Osteoblast (primary cell): Measurements from ENCODE around the gene TTYH3. TPM values are rescaled to one million over a fixed set of nuclear protein-coding genes. Genes with fewer than 3 reads are reported as not detected.

Source experiments
- DNase-seq: peaks from one replicate; pipeline ENCODE4 v3.0.0; 2011; ENCODE audit warnings: low spot score, mixed read lengths; ENCODE audit not compliant: insufficient read length; ENCODE audit errors: missing footprints
- H2AFZ ChIP-seq: 2 replicates; pipeline ENCODE4 v1.6.0; 2011; ENCODE audit warnings: mild to moderate bottlenecking, low read length
- H3K27ac ChIP-seq: 2 replicates; pipeline ENCODE4 v1.5.1; 2011; ENCODE audit warnings: mild to moderate bottlenecking, low read depth, low read length, moderate library complexity
- H3K27me3 ChIP-seq: 2 replicates; pipeline ENCODE4 v1.6.0; 2012; ENCODE audit warnings: mild to moderate bottlenecking, control low read depth, inconsistent platforms, low read length, moderate library complexity; ENCODE audit not compliant: insufficient read depth
- H3K36me3 ChIP-seq: 2 replicates; pipeline ENCODE4 v1.5.1; 2011; ENCODE audit warnings: mild to moderate bottlenecking, low read length, control low read depth, moderate library complexity; ENCODE audit not compliant: insufficient read depth
- H3K4me1 ChIP-seq: 2 replicates; pipeline ENCODE4 v1.5.1; 2011; ENCODE audit warnings: mild to moderate bottlenecking, low read length, control low read depth, moderate library complexity; ENCODE audit not compliant: insufficient read depth
- H3K4me2 ChIP-seq: 2 replicates; pipeline ENCODE4 v1.6.0; 2011; ENCODE audit warnings: mild to moderate bottlenecking, low read length; ENCODE audit not compliant: insufficient read depth
- H3K4me3 ChIP-seq: fragments of 200-600 bp; sonication (generic); 3 replicates; pipeline ENCODE4 v1.5.1; 2012; ENCODE audit warnings: mild to moderate bottlenecking, low read length, inconsistent platforms; ENCODE audit not compliant: insufficient read depth
- H3K79me2 ChIP-seq: 2 replicates; pipeline ENCODE4 v1.6.0; 2012; ENCODE audit warnings: mild to moderate bottlenecking, low read length, control low read depth, inconsistent platforms; ENCODE audit not compliant: insufficient read depth
- H3K9me3 ChIP-seq: 2 replicates; pipeline ENCODE4 v1.5.1; 2011; ENCODE audit warnings: low read depth, low read length, control low read depth
- H4K20me1 ChIP-seq: 2 replicates; pipeline ENCODE4 v1.6.0; 2012; ENCODE audit warnings: mild to moderate bottlenecking, low read length, control low read depth; ENCODE audit not compliant: insufficient read depth
- CTCF ChIP-seq: IDR thresholded peaks from 2 replicates; pipeline ENCODE4 v1.5.1; 2011; ENCODE audit warnings: mild to moderate bottlenecking, low read depth, low read length, moderate library complexity; ENCODE audit errors: extremely low read depth
- total RNA-seq: library from RNA; depleted of rRNA; stranded (reverse); fragments of >200 nt; gene quantifications from 2 replicates; pipeline ENCODE4 v1.2.3, GENCODE V29; 2012

Gene TTYH3
- total RNA-seq, 1 donor: 29.0 TPM

GRCh38 chr7:2585446-2585845 is 46.3 kb upstream of the TTYH3 start:
- Histone ChIP-seq H3K4me3 (no peak overlapping the region), H3K36me3 (peaks cover 19% of the 10 kb centered on the region), H2AFZ (no peak overlapping the region), H3K27ac (no peak overlapping the region), H3K27me3 (no peaks in the 10 kb centered on the region), H3K4me1 (no peaks in the 10 kb centered on the region), H3K9me3 (no peaks in the 10 kb centered on the region), H4K20me1 (no peaks in the 10 kb centered on the region), H3K79me2 (no peaks in the 10 kb centered on the region), H3K4me2 (no peak overlapping the region)
- no peak for TF ChIP-seq CTCF
- no peak for DNase-seq

DNA sequence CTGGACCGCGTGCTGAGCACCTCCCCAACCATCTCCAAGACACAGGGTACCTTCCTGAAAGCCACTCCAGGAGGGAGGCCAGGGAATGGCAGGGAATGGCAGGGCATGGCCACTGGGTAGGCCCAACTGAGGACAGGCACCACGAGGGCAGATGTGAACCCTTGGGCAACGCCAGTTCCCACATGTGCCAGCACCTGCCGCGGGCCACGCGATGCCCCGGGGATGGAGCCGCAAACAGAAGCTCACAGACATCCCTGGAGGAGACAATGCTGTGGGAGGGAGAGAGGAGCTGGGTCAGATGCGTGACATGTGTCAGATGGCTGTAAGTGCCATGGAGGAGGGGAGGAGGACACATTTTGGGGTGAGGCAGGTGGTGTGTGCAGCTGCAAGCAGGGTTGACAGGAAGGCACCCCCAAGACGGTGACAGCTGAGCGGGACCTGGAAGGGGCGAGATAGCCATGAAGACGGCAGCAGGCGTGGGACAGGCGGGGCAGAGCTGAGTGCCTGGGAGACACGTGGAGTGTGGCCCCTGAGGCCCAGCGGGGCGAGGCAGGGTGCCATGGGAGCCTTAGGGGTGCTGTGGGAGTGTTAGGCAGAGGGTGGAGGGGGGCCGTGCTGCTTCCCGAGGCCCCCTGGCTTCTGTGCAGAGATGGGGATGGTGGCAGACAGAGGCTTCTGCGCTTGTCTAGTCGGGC is 45.3 kb upstream of the TTYH3 start:
- Histone ChIP-seq H3K79me2 (no peaks in the 10 kb centered on the region), H3K36me3 (peaks cover 19% of the 10 kb centered on the region), H3K27ac (no peak overlapping the region), H3K4me2 (no peak overlapping the region), H2AFZ (no peak overlapping the region), H3K9me3 (no peaks in the 10 kb centered on the region), H4K20me1 (no peaks in the 10 kb centered on the region), H3K27me3 (no peaks in the 10 kb centered on the region), H3K4me3 (no peak overlapping the region), H3K4me1 (no peaks in the 10 kb centered on the region)
- no peak for DNase-seq
- no peak for TF ChIP-seq CTCF

DNA sequence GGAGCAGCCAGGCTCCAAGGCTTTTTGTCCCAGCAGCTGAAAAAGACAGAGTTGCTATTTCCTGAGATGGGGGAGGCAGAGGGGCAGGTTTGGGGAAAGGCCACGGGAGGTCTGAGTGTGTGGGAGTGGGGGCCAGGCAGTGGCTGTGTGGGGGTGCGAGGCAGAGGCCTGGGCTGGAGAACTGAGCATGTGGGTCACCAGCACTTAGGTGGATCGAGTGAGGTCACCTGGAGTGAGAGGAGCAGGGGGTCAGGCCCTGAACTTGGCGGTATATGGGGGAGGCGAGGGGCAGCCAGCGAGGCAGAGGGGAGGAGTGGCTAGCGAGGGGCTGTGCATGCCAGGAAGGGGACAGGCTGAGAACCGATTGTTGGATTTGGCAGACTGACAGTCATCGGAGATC is 44.7 kb upstream of the TTYH3 start:
- H2AFZ ChIP-seq: no peak overlapping the region
- H4K20me1 ChIP-seq: no peaks in the 10 kb centered on the region
- no peak overlapping the region for H3K27ac ChIP-seq
- H3K4me2 ChIP-seq: no peak overlapping the region
- no peak overlapping the region for H3K4me3 ChIP-seq
- H3K27me3 ChIP-seq: no peaks in the 10 kb centered on the region
- H3K36me3 ChIP-seq: peaks cover 21% of the 10 kb centered on the region
- DNase-seq: no peak
- H3K4me1 ChIP-seq: no peaks in the 10 kb centered on the region
- TF ChIP-seq CTCF: no peak
- H3K79me2 ChIP-seq: no peaks in the 10 kb centered on the region
- no peaks in the 10 kb centered on the region for H3K9me3 ChIP-seq

DNA sequence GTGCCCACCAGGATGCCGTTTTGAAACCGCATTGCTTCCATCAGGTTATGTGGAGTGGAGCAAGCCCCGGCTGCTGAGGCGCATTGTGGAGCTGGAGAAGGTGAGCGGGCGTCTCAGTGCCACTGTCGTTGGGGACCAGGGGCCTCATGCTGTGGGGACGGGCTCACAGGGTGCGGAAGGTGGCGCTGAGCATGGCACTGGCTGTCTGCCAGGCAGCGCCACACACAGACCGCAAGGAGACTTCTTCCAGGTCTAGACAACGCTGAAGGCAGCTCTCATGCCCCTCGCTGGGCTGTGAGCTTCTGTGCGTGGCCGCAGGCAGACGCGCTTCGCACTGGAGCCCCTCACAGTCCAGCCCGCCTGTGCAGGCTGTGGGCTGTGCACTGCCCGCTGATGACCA is 44.0 kb upstream of the TTYH3 start:
- no peaks in the 10 kb centered on the region for H4K20me1 ChIP-seq

More for the DNA sequence above, 44.0 kb upstream of the TTYH3 start:
- TF ChIP-seq CTCF: no peak
- no peaks in the 10 kb centered on the region for H3K4me1 ChIP-seq
- no peaks in the 10 kb centered on the region for H3K27me3 ChIP-seq
- no peak overlapping the region for H3K4me2 ChIP-seq
- H3K27ac ChIP-seq: no peak overlapping the region
- H3K9me3 ChIP-seq: no peaks in the 10 kb centered on the region
- no peak overlapping the region for H3K4me3 ChIP-seq
- H3K36me3 ChIP-seq: peaks cover 22% of the 10 kb centered on the region
- H2AFZ ChIP-seq: no peak overlapping the region
- no peaks in the 10 kb centered on the region for H3K79me2 ChIP-seq
- DNase-seq: peak; percentile 75
